Lower lobe of right lung (tissue), 2 donors: Measurements from ENCODE around the gene CCDC18. TPM values are rescaled to one million over a fixed set of nuclear protein-coding genes. Genes with fewer than 3 reads are reported as not detected.
"Not testable (repeated sequence)": the region's sequence is repeated elsewhere in the genome, so short reads cannot be mapped to it uniquely, and the experiment has no call there.

Source experiments
- ATAC-seq, 2 donors: fragments of 200-7000 bp; cut with Tn5 transposase; one replicate each; pipeline ENCODE4 v1.9.1; 2020 to 2022; ENCODE audit warnings: mild to moderate bottlenecking in 2 of 2, moderate library complexity in 2 of 2
- DNase-seq: peaks from one replicate; pipeline ENCODE4 v3.0.0-alpha.2; 2020
- H3K27ac ChIP-seq: fragments of 200-600 bp; one replicate; pipeline ENCODE4 v1.8.0; 2022
- H3K27me3 ChIP-seq: fragments of 200-600 bp; one replicate; pipeline ENCODE4 v1.8.0; 2022; ENCODE audit warnings: low read depth
- H3K36me3 ChIP-seq: fragments of 200-600 bp; one replicate; pipeline ENCODE4 v1.8.0; 2022; ENCODE audit warnings: mild to moderate bottlenecking
- H3K4me1 ChIP-seq: fragments of 200-600 bp; one replicate; pipeline ENCODE4 v1.8.0; 2022
- H3K4me3 ChIP-seq: fragments of 200-600 bp; one replicate; pipeline ENCODE4 v1.8.0; 2022; ENCODE audit warnings: mild to moderate bottlenecking
- H3K9me3 ChIP-seq: fragments of 200-600 bp; one replicate; pipeline ENCODE4 v1.8.0; 2022
- intact Hi-C: fragments of 100-400 bp; cut with DNase I; formaldehyde crosslinking; loops from one replicate; pipeline ENCODE4 v1.11.0; 2022
- total RNA-seq: library from RNA; stranded (reverse); fragmentation: NEBNext Ultra II Directional; extraction: Animal tissue kit (Norgen Biotek cat#: 25700); gene quantifications from one replicate; pipeline ENCODE4 v1.2.1, GENCODE V29; 2021
- TF ChIP-seq, protein P1 (sequence below): fragments of 200-600 bp; IDR thresholded peaks from one replicate; pipeline ENCODE4 v1.8.0; 2022; ENCODE audit warnings: antibody characterized with exemption, mild to moderate bottlenecking
- donor health status: DM: no; HTN: yes; CAD: no; lungs with severe emphysema.

Gene CCDC18
- total RNA-seq, 1 donor from 2014 or later: 6.7 TPM

DNA sequence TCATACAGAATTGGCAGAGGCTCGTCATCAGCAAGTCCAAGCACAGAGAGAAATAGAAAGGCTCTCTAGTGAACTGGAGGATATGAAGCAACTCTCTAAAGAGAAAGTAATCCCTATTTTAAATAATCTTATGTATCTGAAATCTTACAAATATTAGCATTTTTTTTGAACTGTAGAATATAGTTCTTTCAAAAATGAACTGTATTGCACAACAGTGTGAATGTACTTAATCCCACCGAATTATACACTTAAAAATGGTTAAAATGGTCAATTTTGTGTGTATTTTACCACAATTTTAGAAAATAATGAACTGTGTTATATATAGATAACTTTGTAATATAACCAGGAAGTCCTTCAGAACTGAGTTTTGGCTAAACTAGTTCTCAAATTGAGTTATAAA is 75.9 kb downstream of the CCDC18 start:
- intact Hi-C loops: no loop called here
- Histone ChIP-seq H3K4me1 (no peaks in the 10 kb centered on the region), H3K27me3 (no peaks in the 10 kb centered on the region), H3K9me3 (no peaks in the 10 kb centered on the region), H3K4me3 (no peak overlapping the region), H3K27ac (no peak overlapping the region), H3K36me3 (no peaks in the 10 kb centered on the region)
- TF ChIP-seq, protein P1, sequence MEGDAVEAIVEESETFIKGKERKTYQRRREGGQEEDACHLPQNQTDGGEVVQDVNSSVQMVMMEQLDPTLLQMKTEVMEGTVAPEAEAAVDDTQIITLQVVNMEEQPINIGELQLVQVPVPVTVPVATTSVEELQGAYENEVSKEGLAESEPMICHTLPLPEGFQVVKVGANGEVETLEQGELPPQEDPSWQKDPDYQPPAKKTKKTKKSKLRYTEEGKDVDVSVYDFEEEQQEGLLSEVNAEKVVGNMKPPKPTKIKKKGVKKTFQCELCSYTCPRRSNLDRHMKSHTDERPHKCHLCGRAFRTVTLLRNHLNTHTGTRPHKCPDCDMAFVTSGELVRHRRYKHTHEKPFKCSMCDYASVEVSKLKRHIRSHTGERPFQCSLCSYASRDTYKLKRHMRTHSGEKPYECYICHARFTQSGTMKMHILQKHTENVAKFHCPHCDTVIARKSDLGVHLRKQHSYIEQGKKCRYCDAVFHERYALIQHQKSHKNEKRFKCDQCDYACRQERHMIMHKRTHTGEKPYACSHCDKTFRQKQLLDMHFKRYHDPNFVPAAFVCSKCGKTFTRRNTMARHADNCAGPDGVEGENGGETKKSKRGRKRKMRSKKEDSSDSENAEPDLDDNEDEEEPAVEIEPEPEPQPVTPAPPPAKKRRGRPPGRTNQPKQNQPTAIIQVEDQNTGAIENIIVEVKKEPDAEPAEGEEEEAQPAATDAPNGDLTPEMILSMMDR: no peak
- no peak for DNase-seq
- no peak for ATAC-seq

DNA sequence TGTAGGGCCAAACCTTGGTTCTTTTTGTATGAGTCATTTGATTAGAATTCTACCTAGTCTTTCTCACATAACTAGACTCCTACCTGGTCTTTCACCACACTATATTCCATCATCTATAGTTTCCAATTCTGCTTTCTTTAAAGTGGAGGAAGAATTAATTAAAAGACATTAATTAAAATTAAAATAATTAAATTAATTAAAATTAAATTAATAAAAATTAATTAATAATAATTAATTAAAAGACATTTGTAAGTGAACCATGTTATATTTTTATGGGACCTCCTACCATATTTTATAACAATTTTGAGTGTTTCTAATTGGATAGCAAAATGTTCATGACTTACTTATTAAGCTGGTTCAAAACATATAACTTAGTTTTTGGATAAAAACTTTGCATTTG is 77.4 kb downstream of the CCDC18 start:
- Histone ChIP-seq H3K4me3 (no peak overlapping the region), H3K4me1 (no peaks in the 10 kb centered on the region), H3K27ac (no peak overlapping the region), H3K9me3 (peaks cover 7% of the 10 kb centered on the region), H3K36me3 (no peaks in the 10 kb centered on the region), H3K27me3 (no peaks in the 10 kb centered on the region)
- TF ChIP-seq, protein P1: no peak
- ATAC-seq: no peak
- DNase-seq: no peak
- intact Hi-C loops: no loop called here

DNA sequence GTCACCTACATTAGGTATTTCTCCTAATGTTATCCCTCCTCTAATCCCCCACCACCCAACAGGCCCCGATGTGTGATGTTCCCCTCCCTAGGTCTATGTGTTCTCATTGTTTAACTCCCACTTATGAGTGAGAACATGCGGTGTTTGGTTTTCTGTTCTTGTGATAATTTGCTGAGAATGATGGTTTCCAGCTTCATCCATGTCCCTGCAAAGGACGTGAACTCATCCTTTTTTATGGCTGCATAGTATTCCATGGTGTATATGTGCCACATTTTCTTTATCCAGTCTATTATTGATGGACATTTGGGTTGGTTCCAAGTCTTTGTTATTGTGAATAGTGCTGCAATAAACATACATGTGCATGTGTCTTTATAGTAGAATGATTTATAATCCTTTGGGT is 80.2 kb downstream of the CCDC18 start:
- H3K4me3 ChIP-seq, H3K36me3 ChIP-seq, H3K9me3 ChIP-seq, H3K27ac ChIP-seq, ATAC-seq, H3K27me3 ChIP-seq, H3K4me1 ChIP-seq, DNase-seq, intact Hi-C loops: not testable (repeated sequence)

DNA sequence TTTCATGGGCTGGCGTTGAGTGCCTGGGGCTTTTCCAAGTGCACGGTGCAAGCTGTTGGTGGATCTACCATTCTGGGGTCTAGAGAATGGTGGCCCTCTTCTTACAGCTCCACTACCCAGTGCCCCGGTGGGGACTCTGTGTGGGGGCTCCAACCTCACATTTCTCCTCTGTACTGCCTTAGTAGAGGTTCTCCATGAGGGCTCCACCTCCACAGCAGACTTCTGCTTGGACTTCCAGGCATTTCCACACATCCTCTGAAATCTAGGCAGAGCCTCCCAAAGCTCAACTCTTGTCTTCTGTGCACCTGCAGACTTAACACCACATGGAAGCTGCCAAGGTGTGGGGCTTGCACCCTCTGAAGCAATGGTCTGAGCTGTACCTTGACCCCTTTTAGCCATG is 82.1 kb downstream of the CCDC18 start:
- no peak overlapping the region for H3K4me3 ChIP-seq
- ATAC-seq (no peak), DNase-seq (no peak)
- intact Hi-C loops: no loop called here
- no peak overlapping the region for H3K27ac ChIP-seq
- no peaks in the 10 kb centered on the region for H3K36me3 ChIP-seq
- no peaks in the 10 kb centered on the region for H3K4me1 ChIP-seq
- no peaks in the 10 kb centered on the region for H3K27me3 ChIP-seq
- H3K9me3 ChIP-seq: peaks cover 10% of the 10 kb centered on the region
- TF ChIP-seq, protein P1: no peak

DNA sequence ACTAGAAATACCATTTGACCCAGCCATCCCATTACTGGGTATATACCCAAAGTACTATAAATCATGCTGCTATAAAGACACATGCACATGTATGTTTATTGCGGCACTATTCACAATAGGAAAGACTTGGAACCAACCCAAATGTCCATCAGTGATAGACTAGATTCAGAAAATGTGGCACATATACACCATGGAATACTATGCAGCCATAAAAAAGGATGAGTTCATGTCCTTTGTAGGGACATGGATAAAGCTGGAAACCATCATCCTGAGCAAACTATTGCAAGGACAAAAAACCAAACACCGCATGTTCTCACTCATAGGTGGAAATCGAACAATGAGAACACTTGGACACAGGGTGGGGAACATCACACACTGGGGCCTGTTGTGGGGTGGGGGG is 88.4 kb downstream of the CCDC18 start:
- H3K27me3 ChIP-seq, intact Hi-C loops, H3K4me1 ChIP-seq, H3K9me3 ChIP-seq, H3K36me3 ChIP-seq, H3K27ac ChIP-seq, H3K4me3 ChIP-seq, ATAC-seq, DNase-seq: not testable (repeated sequence)

DNA sequence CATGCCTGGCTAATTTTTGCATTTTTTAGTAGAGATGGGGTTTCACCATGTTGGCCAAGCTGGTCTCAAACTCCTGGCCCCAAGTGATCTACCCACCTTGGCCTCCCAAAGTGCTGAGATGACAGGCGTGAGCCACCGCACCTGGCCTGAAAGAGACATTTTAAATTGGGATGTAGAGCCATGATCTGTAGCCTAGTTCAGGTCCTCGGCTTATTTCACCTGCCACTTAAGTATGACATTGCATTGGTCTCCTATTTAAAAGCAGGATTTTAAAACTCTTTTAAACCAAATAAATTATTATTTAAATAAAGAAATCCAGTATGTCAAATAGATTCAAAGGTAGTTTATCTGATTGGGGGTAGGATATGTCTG is 94.7 kb downstream of the CCDC18 start:
- ATAC-seq, DNase-seq, H3K9me3 ChIP-seq, intact Hi-C loops, H3K36me3 ChIP-seq, H3K4me1 ChIP-seq, H3K27me3 ChIP-seq, H3K4me3 ChIP-seq: not testable (repeated sequence)
- peak overlapping the region; percentile 43 for H3K27ac ChIP-seq

DNA sequence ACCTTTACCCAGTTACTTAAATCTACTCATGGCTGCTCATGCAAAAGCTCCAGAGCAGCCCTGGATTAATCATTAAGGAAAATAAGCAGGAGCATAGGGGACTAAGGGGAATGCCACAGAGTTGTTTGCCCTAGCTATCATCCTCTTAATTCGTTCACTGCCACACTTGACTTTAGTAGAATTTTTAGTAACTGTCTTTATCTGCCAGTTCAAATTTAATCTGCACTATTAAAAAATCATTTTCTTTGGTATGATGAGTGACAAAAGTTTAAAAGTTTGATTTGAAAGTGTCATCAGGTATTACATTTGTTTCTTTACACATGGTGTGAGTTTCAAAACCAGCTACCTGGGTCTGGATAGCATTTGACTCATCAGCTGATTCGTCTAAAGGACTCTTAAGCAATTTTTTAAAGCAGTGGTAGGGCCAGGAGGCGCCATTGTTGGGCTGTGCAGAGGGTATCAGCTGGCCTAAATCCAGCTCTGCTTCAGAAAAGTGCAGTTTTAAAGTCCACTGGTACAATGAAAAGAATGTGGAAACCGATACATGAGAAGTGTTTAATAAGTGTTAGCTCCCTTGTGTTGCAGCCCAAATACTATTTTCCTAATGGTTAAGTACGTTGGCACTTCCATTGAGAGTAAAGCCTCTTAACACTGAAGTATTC is 95.2 kb downstream of the CCDC18 start:
- ATAC-seq (peak; percentile 91 to 92), DNase-seq (peak; percentile 53)
- H3K36me3 ChIP-seq: no peaks in the 10 kb centered on the region
- intact Hi-C loops: no loop called here
- no peak overlapping the region for H3K4me3 ChIP-seq
- H3K27ac ChIP-seq: peak overlapping the region; percentile 43
- TF ChIP-seq, protein P1: no peak
- H3K9me3 ChIP-seq: no peaks in the 10 kb centered on the region
- no peaks in the 10 kb centered on the region for H3K4me1 ChIP-seq
- H3K27me3 ChIP-seq: no peaks in the 10 kb centered on the region

DNA sequence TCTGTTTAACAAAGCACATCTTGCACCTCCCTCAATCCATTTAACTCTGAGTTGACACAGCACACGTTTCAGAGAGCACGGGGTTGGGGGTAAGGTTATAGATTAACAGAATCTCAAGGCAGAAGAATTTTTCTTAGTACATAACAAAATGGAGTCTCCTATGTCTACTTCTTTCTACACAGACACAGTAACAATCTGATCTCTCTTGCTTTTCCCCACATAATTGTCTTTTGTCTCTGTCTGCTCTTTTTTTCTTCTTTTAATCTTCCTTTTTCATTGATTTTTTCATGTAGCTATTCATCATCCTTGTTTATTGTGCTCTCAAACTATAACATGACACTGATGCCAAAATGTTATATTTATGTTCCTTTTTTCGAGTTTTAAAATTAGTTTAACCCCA is 97.0 kb downstream of the CCDC18 start:
- ATAC-seq, intact Hi-C loops, H3K4me3 ChIP-seq, H3K27ac ChIP-seq, H3K4me1 ChIP-seq, H3K36me3 ChIP-seq, DNase-seq, H3K9me3 ChIP-seq, H3K27me3 ChIP-seq: not testable (repeated sequence)
